ENCODE results near the gene UST.
A peak's percentile ranks its signal among the peaks of the same experiment; 100 is the strongest.

UST gene

DNA sequence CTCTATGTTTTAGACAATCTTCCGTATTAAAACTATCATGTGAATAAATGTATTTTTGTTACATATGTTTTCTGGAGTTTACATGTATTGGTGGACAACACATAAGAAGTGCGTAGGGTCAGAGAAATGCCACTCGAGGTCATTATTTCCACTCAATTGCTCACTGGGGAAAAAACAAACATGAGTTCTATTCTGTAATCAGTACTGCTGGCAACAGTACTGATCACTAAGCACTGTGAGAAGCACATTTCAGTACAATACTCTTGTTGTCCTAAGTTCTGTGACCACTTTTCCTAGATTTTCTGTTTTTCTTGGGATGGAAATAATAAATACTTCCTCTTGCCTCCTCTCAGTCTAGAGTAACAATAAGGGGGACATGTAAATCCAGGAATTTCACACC lies 44.5 kb downstream of the UST start:
- Histone ChIP-seq H3K4me3 (no peak overlapping the region), H3K27ac (no peak overlapping the region)

DNA sequence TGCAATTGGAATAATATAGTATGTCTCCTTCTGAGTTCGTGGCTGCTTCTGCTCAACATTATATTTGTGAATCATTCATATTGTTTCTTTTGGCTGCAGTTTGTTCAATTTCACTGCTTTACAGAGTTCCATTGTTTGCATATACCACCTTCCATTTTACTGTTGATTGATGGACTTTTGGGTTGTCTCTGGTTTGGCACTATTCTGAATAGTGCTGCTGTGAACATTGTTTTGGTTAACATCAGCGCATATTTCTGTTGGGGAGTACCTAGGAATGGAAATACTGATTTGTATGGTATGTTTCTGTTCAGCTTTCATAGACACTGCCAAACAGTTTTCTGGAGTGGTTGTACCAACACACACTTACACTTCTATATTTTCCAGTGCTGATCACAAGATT lies 46.9 kb downstream of the UST start:
- Histone ChIP-seq H3K4me3 (no peak overlapping the region), H3K27ac (no peak overlapping the region)

DNA sequence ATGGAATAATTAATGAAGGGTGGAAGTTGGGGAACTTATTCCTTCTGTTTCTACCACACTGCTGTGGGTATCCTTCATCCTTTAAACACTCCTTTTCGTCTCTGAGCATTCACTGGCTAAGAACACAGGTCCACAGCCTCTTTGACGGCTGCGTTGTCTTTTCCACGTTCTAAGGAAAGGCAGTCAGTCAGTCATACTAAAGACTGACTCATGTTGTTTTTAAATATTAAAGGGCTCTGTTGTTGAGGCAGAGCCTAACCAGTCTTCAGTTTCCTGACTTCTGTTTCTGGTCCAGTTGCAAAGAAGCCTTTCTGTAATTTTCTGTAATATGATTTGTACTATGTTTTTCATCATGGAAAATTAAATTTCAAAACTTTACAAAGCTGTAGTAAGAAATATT lies 48.0 kb downstream of the UST start:
- Histone ChIP-seq H3K27ac (no peak overlapping the region), H3K4me3 (no peak overlapping the region)

DNA sequence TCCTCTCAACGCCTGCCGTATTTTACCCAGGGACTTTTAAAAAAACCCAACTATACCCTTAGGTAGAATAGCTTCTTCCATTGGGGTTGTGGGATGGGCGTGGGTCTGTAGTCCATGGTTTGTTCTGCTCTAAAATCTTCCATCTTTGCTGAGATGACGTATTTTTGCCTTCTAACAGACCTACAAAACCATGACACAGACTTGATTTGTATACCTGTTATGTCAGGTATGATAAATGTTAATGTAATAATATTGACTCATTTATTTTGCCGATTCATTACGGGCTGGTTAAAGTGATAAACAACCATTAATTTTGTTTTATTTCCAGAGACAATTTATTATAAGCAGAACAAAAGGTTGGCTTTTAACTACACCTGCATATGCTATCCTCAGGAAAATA lies 48.7 kb downstream of the UST start:
- Histone ChIP-seq H3K27ac (no peak overlapping the region), H3K4me3 (no peak overlapping the region)

DNA sequence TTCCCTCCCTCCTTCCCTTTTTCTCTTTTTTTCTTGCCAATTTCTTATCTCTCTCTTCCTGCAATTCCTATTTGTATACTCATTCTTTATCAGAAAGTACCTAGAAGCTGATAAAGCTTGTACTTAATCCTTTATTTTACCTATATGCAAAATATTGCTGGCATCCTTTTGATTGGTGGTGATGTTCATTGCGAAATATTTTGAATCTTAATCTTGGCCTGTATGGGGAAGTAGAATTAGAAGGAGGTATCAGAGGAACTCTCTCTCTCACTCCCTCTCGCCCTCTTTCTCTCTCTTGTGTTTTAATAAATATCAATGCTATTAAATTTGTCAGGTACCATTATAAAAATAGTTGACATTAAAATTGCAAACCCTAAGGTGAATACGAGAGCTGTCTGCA lies 52.8 kb downstream of the UST start:
- H3K4me3 ChIP-seq, result no peak overlapping the region
- H3K27ac ChIP-seq, result no peak overlapping the region

DNA sequence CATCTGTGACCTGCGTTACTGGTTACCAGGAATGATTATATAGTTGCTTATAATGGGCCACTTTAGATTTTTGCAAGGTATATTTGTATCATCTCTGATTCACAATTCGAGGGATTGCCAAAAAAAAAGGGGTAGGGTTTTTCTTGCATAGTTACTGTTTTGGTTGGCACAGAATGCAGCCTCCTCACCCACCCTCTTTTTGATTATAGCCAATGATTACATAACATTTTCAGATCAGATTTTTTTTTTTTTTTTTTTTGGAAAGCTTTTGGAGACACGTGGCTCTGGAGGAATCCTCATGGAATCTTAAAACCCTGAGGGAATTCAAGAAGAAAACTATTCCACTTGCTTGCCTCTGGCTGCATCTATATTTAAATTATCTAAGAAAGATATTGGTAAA lies 53.7 kb downstream of the UST start:
- no peak overlapping the region for H3K4me3 ChIP-seq
- H3K27ac ChIP-seq, result peak overlapping the region in 1 of 21 experiments; percentile 6

DNA sequence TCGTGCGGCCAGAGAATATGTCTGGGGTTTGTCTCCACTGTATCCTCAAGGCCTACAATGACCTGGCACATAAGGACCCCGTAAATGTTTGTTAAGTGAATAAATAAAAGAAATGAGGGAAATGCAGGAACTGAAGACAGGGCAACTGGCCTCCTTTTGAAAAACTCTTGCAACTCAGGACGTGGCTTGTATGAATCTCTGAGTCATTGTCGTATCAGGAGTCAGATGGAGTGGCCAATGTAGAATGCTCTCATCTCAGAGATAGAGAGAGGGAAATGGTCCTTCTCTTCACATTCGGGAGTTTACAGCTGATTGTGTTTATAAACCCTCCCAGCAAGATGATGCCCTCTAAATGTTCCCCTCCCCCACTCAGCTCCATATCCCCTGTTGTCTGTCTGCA lies 57.1 kb downstream of the UST start:
- H3K4me3 ChIP-seq, result no peak overlapping the region
- no peak overlapping the region for H3K27ac ChIP-seq

DNA sequence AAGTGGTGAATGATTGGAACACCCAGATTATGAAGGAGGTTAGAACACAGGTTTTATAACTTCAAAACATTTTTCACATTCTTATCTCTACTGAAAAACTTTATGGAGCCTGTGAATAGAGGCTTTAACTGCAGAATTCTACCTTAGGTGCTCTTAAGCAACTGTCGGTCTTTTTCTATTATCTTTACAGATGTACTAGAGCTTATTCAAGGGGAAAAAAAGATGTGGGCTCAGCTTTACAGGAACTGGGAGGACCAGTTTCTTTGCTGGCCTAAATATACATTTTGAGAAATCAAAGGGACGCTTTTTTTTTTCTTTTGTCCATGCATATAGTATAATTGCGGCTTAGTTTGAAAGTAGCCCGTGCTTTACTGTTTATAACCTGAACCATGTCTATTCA lies 58.9 kb downstream of the UST start:
- Histone ChIP-seq H3K4me3 (no peak overlapping the region), H3K27ac (no peak overlapping the region)

DNA sequence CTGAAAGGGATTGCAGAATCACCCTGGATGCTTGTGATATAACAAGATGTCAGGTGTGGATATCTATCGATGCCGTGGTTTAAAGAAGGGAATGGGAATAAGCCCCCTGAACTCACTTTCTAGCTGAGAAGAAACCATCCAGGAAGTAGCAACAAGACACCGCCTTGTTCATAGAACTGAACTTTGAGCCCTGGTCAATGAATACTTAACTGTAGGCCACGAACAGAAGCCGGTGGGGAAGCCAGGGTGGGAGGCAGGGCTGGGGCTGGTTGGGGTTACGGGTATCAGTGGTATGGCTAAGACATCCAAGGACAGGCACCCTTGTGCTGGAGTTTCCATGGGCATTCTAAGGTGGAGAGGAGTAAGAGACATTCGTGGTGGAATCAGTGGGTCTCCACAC lies 61.0 kb downstream of the UST start:
- Histone ChIP-seq H3K27ac (no peak overlapping the region), H3K4me3 (no peak overlapping the region)

DNA sequence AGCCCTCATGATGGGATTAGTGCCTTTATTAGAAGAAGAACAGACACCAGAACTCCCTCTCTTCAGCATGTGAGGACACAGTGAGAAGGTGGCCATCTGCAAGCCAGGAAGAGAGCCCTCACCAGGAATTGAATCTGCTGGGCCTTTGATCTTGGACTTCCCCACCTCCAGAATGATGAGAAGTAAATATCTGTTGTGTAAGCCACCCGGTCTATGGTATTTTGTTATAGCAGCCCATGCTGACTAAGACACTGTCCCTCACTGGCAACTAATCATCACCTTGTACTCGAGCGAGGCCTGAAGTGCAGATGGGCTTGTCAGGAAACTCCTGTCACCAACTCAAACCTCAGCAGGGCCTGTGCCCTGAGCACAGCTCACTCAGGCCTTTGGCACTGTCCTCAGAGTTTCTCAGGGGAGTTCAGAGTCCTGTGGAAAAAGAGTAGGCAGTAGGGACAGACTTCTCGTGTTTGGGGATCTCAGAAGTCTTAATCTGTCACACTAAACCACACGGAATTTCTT lies 62.0 kb downstream of the UST start:
- Histone ChIP-seq H3K4me3 (no peak overlapping the region), H3K27ac (no peak overlapping the region)

DNA sequence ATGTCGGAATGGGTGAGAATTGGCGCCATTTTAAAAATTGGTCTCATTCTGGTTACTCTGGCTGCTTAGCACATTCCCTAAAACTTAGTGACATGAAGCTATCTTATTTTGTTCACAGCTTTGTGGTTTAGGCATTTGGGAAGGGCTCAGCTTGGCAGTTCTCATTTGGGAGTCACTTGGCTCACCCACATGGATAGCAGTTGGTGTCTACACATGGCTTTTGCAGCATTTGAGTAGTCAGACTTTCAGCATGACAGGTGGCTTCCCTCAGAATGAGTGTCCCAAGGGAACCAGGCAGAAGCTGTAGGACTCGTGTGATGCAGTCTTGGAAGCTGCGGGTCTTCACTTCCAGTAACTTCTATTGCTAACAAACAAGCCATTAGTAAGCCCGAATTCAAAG lies 64.6 kb downstream of the UST start:
- Histone ChIP-seq H3K27ac (no peak overlapping the region), H3K4me3 (no peak overlapping the region)

DNA sequence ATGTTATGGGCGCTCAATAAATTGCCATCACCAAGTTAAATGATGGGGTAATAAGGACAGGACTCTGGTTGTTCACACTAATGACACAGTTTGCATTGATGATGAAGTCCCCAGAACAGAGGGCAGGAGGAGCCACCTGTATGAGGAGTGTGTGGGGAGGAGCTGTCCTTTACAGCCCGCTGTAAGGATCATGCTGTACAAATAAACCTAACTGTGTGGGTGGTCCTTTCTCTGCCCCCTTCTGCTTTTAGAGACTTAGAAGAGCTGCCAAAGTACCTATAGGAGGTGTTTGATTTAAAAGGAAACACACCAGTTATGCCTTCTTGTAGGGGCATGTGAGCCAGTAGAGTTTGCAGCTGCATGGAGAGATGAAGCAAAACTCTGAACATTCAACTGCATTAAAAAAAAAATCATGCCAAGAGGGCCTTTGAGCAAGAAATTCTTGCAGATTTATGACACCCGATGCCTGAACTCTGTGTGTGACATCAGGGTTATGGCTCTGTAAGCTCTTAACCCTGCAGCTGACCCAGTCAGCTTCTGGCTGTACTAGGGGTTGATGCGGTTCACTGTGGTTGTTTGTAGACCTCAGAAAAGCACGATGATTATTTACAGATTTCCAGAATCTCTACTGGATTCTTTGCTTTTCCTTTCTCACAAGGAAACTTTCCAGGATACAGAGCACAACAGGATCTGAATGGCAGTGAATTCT lies 67.4 kb downstream of the UST start:
- Histone ChIP-seq H3K4me3 (no peak overlapping the region), H3K27ac (no peak overlapping the region)

DNA sequence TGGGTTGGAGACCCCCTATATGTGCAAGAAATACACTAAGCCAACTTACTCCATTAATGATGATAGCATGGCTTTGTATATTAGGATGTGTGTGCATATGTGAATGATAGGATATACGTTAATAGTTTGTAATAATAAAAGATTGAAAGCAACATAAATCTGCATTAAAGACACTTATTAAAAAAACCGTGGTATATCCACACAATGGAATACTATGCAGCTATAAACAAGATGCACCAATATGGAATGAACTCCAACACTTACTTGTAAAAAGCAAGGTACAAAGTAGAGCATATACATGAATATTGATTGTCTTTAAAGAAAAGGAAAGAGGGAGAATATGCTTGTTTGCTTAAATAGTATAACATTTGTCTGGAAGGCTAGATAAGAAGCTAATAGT lies 68.0 kb downstream of the UST start:
- Histone ChIP-seq H3K4me3 (no peak overlapping the region), H3K27ac (no peak overlapping the region)

DNA sequence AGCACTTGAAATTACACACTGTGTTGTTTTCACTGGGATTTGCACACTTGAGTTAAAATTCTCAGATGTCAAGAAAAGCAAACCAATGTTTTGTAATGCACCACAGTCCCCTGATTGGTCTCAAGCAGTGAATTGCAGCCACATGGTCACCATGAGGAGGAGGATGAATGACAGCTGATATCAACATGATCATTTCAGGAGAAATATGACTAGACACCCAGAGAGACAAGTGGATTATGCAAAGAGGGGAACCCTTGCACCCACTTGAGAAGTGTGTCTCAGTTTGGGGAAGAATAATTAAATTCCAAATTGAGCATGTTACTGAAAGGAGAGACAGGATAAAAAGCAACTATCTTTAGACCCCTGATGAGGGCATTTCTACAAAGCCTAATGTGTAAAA lies 69.3 kb downstream of the UST start:
- Histone ChIP-seq H3K4me3 (no peak overlapping the region), H3K27ac (no peak overlapping the region)

DNA sequence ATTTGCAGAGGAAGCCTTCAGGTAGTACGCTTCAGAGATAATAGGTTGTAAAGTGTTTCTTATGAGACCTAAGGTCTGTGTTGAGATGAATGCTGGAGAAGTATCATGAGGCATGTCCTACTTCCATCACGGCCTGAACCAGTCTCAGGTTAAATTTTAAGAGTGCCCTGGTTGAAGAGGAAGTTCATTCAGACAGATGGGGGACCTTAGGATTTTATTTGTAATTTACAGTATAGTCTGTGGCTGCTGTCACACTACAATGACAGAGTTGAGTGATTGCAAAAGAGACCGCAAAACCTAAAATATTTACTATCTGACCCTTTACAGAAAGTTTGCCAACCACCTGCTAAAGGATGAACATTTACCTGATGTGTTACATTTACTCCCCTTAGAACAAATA lies 70.9 kb downstream of the UST start:
- Histone ChIP-seq H3K27ac (peak overlapping the region in 1 of 21 experiments; percentile 32), H3K4me3 (no peak overlapping the region)

DNA sequence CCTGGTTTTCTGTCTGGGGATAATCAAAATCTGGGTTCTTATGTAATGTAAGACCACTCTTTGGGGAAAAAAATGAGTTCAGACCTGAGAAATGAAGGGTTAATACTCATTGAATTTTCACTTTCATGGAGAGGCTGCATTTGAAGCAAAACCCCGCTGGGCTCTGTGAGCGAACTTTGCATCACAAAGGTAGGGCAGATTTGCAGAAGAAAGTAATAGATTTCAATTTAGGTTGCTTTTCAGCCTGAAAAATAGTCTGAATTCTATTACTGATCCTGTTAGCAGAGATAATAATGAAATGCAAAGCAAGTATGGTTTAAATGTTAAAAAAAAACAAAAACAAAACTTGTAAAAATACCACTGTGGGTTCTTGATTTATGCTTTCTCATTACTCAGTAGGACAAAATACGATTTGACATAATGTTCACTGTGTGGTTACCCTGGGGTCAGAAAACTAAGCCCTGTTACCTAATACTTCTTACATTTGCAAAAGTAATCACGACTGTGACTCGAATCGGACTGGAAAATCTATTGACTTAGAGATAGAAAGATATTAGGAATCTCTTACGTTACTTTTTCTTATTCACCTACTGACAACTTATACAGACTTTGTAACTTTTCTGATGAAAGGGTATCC lies 72.2 kb downstream of the UST start:
- Histone ChIP-seq H3K4me3 (no peak overlapping the region), H3K27ac (peak overlapping the region in 1 of 21 experiments; percentile 32)

DNA sequence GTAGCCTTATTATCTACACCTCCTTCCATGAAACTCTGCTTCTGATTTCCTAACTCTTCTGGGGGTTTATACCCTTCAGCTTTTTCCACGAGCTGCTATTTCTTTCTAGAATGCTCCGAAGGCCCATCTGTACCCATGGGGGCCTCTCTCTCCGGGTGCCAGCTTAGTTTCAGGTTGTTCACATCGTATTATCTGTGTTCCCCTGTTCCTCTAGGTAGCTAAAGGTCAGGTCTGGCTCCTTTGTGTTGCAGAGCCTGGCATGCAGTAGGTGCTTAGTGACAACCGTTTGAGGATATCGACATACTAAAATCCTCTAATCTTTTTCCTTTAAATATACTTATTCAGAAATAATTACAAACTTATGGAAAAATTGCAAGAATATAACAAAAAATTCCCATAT lies 73.0 kb downstream of the UST start:
- H3K4me3 ChIP-seq, result no peak overlapping the region
- H3K27ac ChIP-seq, result peak overlapping the region in 1 of 21 experiments; percentile 42

DNA sequence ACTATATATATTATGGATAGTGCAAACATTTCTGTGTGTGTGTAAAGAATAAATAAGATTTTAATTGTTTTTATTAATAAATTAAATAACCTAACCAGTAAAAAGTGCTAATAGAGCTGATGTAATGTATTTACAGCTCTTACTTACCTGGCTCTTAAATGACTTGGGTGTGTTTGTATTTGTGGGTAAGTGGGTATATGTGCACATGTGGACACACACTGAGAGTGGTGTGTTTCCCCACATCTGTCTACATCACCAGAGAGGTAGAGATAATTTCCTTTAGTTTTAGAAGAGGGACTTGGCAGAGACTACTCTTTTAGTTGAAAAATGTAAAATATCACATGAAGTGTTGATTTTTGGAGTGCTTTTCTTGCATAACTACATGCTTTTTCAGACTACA lies 76.0 kb downstream of the UST start:
- H3K27ac ChIP-seq, result no peak overlapping the region
- H3K4me3 ChIP-seq, result no peak overlapping the region

DNA sequence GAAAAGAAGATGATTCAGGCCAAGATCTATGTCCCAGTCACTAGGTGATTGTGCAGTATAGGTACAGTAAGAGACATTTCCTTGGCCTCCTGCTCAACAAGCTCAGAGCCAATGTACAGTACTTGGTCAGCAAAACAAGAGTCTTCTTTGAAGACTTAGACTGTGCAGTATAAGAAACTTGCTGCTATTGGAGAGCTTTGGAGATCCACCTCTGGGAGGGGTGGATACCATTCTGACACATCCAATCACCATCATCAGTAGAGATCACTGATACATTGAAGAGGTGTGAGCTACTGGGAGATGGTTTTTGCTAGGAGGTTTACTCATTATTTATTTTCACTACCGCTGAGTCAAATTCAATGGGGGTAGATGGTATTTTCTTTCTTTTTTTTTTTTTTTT lies 77.5 kb downstream of the UST start:
- Histone ChIP-seq H3K4me3 (no peak overlapping the region), H3K27ac (no peak overlapping the region)

DNA sequence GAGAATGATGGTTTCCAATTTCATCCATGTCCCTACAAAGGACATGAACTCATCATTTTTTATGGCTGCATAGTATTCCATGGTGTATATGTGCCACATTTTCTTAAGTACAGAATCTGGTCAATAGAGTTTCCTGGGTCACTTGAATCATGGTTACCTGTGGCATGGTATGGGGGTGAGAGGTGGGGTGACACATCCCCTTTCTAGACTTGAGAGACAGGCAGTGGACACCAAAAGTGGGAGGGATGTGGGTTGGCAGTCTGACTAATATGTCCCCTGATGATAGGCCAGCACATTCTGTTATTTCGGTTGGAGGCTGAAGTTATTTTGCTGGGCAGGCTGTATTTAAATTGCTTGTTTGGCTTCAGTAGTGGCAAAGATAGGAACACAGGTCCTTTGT lies 78.1 kb downstream of the UST start:
- no peak overlapping the region for H3K4me3 ChIP-seq
- no peak overlapping the region for H3K27ac ChIP-seq

DNA sequence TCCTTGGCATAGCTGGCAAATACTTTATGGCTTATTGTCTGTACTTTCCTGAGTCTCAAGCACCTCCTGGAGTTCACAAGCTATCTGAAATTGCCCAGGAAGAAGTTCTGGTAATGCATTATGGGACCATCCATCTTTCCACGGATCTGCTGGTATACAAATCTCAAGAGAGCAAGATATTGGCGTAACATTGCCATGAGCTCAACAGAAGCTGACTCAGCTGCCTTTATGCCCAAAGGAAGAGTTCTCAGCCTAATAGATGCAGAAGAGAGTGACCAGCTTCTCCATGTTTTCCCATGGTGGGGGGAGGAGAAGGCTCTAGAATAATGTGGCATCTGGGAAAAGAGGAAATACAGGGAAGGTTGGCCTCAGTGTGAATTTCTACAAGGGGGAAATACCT lies 78.7 kb downstream of the UST start:
- no peak overlapping the region for H3K27ac ChIP-seq

More for the DNA sequence above, 78.7 kb downstream of the UST start:
- no peak overlapping the region for H3K4me3 ChIP-seq
